ENCODE measurements around the gene PEMT.

- TF ChIP-seq CTCF (conservative IDR thresholded peaks at IDR 0.05 in 1 of 2, IDR thresholded peaks at IDR 0.05 in 1 of 2; ENCODE audit: low read depth in 1 of 2, low read length in 2 of 2) (no peak), EZH2 (IDR thresholded peaks at IDR 0.05; ENCODE audit: low read length, missing control alignments) (no peak)
Observed at GRCh38 chr17:17467016-17467415, 124.5 kb downstream of the PEMT start.

Data from fibroblast of lung (primary cell).